ENCODE measurements around the gene CECR2.

DNA sequence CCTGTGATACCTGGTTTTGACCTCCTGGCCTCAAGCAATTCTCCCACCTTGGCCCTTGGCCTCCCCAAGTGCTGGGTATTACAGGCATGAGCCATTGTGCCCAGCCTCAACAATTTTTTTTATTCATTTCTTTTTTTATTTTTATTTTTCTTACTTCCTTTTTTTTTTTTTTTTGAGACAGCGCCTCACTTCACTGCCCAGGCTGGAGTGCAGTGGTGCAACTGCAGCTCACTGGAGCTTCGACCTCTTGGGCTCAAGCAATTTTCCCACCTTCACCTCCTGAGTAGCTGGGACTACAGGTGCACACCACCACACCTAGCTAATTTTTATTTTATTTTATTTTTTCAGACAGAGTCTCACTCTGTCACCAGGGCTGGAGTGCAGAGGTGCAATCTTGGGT lies 25.5 kb upstream of the CECR2 start:
- TF ChIP-seq, protein P1, sequence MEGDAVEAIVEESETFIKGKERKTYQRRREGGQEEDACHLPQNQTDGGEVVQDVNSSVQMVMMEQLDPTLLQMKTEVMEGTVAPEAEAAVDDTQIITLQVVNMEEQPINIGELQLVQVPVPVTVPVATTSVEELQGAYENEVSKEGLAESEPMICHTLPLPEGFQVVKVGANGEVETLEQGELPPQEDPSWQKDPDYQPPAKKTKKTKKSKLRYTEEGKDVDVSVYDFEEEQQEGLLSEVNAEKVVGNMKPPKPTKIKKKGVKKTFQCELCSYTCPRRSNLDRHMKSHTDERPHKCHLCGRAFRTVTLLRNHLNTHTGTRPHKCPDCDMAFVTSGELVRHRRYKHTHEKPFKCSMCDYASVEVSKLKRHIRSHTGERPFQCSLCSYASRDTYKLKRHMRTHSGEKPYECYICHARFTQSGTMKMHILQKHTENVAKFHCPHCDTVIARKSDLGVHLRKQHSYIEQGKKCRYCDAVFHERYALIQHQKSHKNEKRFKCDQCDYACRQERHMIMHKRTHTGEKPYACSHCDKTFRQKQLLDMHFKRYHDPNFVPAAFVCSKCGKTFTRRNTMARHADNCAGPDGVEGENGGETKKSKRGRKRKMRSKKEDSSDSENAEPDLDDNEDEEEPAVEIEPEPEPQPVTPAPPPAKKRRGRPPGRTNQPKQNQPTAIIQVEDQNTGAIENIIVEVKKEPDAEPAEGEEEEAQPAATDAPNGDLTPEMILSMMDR (IDR thresholded peaks at IDR 0.05): no peak
- TF ChIP-seq POLR2AphosphoS5 (IDR thresholded peaks at IDR 0.05; ENCODE audit: low read depth, low read length) (no peak), TCF7L2 (IDR thresholded peaks at IDR 0.05; ENCODE audit: low read depth, low read length) (no peak), SIN3A (IDR thresholded peaks at IDR 0.05; ENCODE audit: borderline replicate concordance, insufficient read depth, low read depth, low read length) (no peak)
- TF ChIP-seq, protein P2, sequence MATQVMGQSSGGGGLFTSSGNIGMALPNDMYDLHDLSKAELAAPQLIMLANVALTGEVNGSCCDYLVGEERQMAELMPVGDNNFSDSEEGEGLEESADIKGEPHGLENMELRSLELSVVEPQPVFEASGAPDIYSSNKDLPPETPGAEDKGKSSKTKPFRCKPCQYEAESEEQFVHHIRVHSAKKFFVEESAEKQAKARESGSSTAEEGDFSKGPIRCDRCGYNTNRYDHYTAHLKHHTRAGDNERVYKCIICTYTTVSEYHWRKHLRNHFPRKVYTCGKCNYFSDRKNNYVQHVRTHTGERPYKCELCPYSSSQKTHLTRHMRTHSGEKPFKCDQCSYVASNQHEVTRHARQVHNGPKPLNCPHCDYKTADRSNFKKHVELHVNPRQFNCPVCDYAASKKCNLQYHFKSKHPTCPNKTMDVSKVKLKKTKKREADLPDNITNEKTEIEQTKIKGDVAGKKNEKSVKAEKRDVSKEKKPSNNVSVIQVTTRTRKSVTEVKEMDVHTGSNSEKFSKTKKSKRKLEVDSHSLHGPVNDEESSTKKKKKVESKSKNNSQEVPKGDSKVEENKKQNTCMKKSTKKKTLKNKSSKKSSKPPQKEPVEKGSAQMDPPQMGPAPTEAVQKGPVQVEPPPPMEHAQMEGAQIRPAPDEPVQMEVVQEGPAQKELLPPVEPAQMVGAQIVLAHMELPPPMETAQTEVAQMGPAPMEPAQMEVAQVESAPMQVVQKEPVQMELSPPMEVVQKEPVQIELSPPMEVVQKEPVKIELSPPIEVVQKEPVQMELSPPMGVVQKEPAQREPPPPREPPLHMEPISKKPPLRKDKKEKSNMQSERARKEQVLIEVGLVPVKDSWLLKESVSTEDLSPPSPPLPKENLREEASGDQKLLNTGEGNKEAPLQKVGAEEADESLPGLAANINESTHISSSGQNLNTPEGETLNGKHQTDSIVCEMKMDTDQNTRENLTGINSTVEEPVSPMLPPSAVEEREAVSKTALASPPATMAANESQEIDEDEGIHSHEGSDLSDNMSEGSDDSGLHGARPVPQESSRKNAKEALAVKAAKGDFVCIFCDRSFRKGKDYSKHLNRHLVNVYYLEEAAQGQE (IDR thresholded peaks at IDR 0.05; ENCODE audit: insufficient read depth in 1 of 2, low read depth in 2 of 2, low read length in 1 of 2): no peak
